Stimulated activated CD4-positive, alpha-beta T cell treated with anti-CD3 and anti-CD28 coated beads, TNF-alpha, amount 100 ng/mL, for 4 hours (primary cell): ENCODE data around the gene SLC23A2.
"Not testable (repeated sequence)": the region's sequence is repeated elsewhere in the genome, so short reads cannot be mapped to it uniquely, and the experiment has no call there.

Experiments used
- DNase-seq, 3 experiments: peaks; one replicate each; pipeline ENCODE4 v3.0.0-alpha.2; 2020; ENCODE audit warnings: low read depth in 3 of 3

SLC23A2 gene

GRCh38 chr20:4902788-4903187, 98.5 kb downstream of the SLC23A2 start:
- DNase-seq, result no peak

- no peak for DNase-seq
Observed at GRCh38 chr20:4901031-4901818, 100.1 kb downstream of the SLC23A2 start.

- no peak for DNase-seq
Observed at GRCh38 chr20:4898282-4899244, 102.7 kb downstream of the SLC23A2 start.

GRCh38 chr20:4897600-4897999, 103.7 kb downstream of the SLC23A2 start:
- no peak for DNase-seq

GRCh38 chr20:4896971-4897497, 104.3 kb downstream of the SLC23A2 start:
- DNase-seq, result no peak

- no peak for DNase-seq
Observed at GRCh38 chr20:4896119-4896702, 105.1 kb downstream of the SLC23A2 start.

GRCh38 chr20:4894981-4895381, 106.3 kb downstream of the SLC23A2 start:
- no peak for DNase-seq

GRCh38 chr20:4894409-4894808, 106.9 kb downstream of the SLC23A2 start:
- no peak for DNase-seq

- DNase-seq, result no peak
Observed at GRCh38 chr20:4893709-4894108, 107.6 kb downstream of the SLC23A2 start.

GRCh38 chr20:4891997-4892396, 109.3 kb downstream of the SLC23A2 start:
- no peak for DNase-seq

GRCh38 chr20:4891190-4891763, 110.0 kb downstream of the SLC23A2 start:
- DNase-seq, result no peak

GRCh38 chr20:4889446-4889845, 111.9 kb downstream of the SLC23A2 start:
- DNase-seq, result no peak

GRCh38 chr20:4887586-4887985, 113.7 kb downstream of the SLC23A2 start:
- DNase-seq, result no peak

- DNase-seq, result no peak
Observed at GRCh38 chr20:4886771-4887527, 114.4 kb downstream of the SLC23A2 start.

- DNase-seq, result no peak
Observed at GRCh38 chr20:4885877-4886276, 115.4 kb downstream of the SLC23A2 start.

GRCh38 chr20:4883546-4883945, 117.8 kb downstream of the SLC23A2 start:
- DNase-seq, result no peak

GRCh38 chr20:4883051-4883450, 118.3 kb downstream of the SLC23A2 start:
- DNase-seq, result no peak

GRCh38 chr20:4881006-4881730, 120.1 kb downstream of the SLC23A2 start:
- no peak for DNase-seq

GRCh38 chr20:4880051-4880450, 121.3 kb downstream of the SLC23A2 start:
- no peak for DNase-seq

- not testable (repeated sequence) for DNase-seq
Observed at GRCh38 chr20:4878099-4878498, 123.2 kb downstream of the SLC23A2 start.
